ENCODE results near the gene KRR1.

DNA sequence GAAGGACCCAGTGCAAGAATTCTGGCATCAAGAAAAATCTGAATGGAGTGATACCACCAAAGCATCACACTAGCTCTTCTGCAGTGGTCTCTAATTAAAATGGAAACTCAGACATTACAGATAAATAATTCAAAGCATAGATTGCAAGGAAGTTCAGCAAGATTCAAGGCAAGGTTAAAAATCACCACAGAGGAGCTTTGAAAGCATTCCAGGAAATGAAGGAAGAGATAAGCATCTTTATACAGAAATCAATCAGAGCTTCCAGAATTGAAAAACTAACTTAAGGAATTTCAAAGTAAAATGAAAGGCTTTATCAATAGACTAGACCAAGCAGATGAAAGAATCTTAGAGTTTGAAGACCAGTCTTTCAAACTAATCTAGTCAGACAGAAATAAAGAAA lies 51.2 kb downstream of the KRR1 start:
- TF ChIP-seq, protein P1, sequence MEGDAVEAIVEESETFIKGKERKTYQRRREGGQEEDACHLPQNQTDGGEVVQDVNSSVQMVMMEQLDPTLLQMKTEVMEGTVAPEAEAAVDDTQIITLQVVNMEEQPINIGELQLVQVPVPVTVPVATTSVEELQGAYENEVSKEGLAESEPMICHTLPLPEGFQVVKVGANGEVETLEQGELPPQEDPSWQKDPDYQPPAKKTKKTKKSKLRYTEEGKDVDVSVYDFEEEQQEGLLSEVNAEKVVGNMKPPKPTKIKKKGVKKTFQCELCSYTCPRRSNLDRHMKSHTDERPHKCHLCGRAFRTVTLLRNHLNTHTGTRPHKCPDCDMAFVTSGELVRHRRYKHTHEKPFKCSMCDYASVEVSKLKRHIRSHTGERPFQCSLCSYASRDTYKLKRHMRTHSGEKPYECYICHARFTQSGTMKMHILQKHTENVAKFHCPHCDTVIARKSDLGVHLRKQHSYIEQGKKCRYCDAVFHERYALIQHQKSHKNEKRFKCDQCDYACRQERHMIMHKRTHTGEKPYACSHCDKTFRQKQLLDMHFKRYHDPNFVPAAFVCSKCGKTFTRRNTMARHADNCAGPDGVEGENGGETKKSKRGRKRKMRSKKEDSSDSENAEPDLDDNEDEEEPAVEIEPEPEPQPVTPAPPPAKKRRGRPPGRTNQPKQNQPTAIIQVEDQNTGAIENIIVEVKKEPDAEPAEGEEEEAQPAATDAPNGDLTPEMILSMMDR (IDR thresholded peaks at IDR 0.05; ENCODE audit: insufficient read depth, low read depth, low read length), result no peak
- no peak for TF ChIP-seq EZH2 (IDR thresholded peaks at IDR 0.05; ENCODE audit: insufficient read depth, low read length)
